Measurements from ENCODE around the gene MOB3B.
"Not testable (repeated sequence)": the region's sequence is repeated elsewhere in the genome, so short reads cannot be mapped to it uniquely, and the experiment has no call there.

Gene MOB3B

DNA sequence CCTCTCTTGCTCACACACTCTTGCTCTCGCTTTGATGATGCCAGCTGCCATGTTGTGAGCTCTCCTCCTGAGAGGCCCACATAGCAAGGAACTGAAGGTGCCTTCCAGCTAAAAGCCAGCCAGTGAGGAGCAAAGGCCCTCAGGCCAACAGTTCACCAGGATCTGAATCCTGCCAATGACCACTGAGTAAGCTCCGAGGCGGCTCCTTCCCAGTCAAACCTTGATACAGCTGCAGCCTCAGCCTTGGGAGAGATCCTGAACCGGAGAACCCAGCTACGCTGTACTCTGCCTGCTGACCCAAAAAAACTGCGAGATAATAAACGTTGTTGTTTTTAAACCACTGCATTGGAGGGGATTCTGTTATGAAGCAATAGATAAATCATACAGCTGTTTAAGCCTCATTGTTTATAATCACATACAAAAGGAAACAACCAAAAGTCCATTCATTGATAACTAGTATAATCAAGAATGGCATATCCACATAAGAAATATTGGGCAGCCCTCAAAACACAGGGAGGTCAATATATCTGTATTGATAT, 54.5 kb downstream of the MOB3B start:
- no peak for DNase-seq (ENCODE audit: low spot score)

DNA sequence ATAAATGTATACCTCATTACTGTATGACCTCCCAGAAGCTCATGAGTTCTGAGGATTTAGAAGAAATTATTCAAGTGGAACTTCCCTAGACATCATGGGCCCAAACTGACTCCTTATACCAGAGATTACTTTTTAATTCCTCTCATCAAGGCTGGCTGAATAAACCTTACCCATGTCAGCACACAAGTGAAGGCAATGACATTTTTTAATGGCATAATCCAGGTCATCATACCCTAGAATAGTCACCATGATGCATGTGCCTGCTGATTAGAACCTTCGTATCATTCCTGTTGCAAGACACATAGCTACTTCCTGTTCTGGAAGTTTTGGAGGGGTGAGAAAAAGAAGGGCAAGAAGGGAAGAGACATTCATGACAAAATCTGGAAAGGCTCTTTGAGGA, 55.3 kb downstream of the MOB3B start:
- no peak for DNase-seq (ENCODE audit: low spot score)

DNA sequence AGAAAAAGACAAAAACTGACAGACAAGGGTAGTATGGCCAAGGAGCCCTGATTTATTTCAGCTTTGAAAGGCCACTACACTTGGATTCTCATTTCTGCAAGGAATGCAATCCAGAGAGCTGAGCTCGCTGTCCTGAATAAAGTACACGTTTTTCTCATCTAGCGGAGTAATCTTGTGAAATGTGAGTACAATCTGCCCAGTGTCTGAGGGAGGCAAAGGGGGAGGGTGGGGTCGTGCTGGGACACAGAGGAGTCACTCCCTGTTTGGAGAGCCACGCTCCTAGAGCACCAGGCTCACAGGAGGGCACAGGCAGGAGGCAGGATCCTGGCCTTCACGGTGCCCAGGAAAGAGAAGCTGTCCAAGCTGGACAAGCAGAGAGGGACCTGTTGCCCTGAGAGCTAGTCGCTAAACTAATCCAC, 56.5 kb downstream of the MOB3B start:
- no peak for DNase-seq (ENCODE audit: low spot score)

GRCh38 chr9:27472195-27472594, 57.4 kb downstream of the MOB3B start:
- no peak for DNase-seq (ENCODE audit: low spot score)

- DNase-seq (ENCODE audit: low spot score): no peak
These were observed 57.8 kb downstream of the MOB3B start for GRCh38 chr9:27471789-27472188.

GRCh38 chr9:27471366-27471765, 58.2 kb downstream of the MOB3B start:
- no peak for DNase-seq (ENCODE audit: low spot score)

GRCh38 chr9:27470291-27470856, 59.2 kb downstream of the MOB3B start:
- no peak for DNase-seq (ENCODE audit: low spot score)

GRCh38 chr9:27469550-27469949, 60.1 kb downstream of the MOB3B start:
- DNase-seq (ENCODE audit: low spot score): no peak

DNA sequence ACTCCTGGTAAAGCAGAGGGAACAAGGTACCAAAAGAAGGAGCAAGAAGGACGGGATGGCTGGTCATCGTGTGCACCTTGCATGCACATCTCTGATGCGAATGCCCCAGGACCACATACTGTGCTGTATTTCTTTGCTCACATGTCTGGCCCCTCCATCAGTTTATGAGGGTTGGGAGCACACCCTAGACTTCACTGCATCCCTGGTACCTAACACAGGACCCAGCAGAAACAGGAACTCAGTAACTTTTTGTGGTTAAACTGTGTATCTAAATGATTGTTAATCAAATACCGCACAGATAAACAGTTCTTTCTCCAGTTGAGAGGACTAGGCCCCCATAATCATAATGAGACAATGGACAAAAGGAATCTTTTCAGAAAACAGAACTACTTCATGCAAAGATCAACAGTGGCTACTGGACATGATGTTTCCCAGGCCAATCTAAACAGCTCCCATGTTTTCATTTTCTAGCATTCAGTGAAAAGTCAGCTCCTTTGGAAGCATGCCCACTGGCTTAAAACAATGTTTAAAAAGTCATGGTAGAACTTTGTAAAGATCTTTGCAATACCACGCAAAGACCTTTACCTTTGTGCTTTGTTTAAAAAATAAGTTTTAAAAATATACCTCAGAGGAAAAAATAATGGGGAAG, 61.0 kb downstream of the MOB3B start:
- DNase-seq (ENCODE audit: low spot score): no peak

DNA sequence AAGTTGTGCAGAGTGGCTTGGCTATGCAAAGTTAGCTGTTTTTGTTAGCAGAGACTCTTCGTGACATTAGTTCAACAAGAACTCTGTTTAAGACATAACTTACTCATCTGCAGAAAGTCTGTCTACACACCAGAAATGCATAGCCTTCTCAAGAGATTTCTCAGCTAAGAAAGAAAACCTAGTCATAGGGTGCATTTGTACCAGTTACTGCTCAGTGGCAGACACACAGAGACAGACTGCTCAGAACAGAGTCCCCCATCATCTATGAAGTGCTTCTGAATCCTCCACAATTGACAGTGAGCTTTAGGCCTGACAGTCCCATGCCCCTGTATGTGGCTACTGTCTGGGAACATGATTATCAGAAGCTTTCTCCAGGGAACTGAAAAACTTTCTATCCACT, 61.6 kb downstream of the MOB3B start:
- no peak for DNase-seq (ENCODE audit: low spot score)

- DNase-seq (ENCODE audit: low spot score): no peak
These were observed 62.1 kb downstream of the MOB3B start for GRCh38 chr9:27467486-27467885.

DNA sequence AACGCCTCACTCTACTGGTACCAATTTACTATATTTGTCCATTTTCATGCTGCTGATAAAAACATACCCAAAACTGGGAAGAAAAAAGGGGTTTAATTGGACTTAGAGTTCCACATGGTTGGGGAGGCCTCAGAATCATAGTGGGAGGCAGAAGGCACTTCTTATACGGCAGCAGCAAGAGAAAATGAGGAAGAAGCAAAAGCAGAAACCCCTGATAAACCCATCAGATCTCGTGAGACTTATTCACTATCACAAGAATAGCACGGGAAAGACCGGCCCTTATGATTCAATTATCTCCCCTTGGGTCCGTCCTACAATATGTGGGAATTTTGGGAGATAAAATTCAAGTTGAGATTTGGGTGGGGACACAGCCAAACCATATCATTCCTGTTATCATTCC, 63.1 kb downstream of the MOB3B start:
- not testable (repeated sequence) for DNase-seq (ENCODE audit: low spot score)

DNA sequence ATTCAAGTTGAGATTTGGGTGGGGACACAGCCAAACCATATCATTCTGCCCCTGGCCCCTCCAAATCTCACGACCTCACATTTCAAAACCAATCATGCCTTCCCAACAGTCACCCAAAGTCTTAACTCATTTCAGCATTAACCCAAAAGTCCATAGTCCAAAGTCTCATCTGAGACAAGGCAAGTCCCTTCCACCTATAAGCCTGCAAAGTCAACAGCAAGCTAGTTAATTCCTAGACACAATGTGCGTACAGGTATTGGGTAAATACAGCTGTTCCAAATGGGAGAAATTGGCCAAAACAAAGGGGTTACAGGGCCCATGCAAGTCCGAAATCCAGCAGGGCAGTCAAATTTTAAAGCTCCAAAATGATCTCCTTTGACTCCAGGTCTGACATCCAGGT, 64.7 kb downstream of the MOB3B start:
- not testable (repeated sequence) for DNase-seq (ENCODE audit: low spot score)

GRCh38 chr9:27462846-27463245, 66.8 kb downstream of the MOB3B start:
- DNase-seq (ENCODE audit: low spot score): no peak

GRCh38 chr9:27462434-27462833, 67.2 kb downstream of the MOB3B start:
- no peak for DNase-seq (ENCODE audit: low spot score)

- peak; percentile 40 for DNase-seq (ENCODE audit: low spot score)
These were observed 69.2 kb downstream of the MOB3B start for GRCh38 chr9:27460226-27461023.

DNA sequence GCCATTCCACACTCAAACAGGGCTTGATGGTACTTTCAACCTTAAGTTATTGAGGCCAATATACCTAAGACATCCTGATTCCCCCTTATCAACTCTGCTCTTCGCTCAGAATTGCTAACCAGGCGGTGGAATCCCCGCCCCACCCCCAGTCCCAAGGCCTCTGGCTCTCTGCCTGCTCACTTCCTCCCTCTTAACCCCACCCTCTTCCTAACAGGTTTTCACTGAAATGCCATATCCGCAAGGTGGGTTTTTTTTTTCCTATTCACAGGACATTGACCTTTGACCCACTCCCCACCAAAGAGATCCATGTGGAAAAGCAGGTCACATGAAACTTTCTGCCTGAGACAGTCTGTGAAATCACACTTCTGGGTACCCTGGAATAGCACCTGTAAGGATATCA, 72.2 kb downstream of the MOB3B start:
- no peak for DNase-seq (ENCODE audit: low spot score)

DNA sequence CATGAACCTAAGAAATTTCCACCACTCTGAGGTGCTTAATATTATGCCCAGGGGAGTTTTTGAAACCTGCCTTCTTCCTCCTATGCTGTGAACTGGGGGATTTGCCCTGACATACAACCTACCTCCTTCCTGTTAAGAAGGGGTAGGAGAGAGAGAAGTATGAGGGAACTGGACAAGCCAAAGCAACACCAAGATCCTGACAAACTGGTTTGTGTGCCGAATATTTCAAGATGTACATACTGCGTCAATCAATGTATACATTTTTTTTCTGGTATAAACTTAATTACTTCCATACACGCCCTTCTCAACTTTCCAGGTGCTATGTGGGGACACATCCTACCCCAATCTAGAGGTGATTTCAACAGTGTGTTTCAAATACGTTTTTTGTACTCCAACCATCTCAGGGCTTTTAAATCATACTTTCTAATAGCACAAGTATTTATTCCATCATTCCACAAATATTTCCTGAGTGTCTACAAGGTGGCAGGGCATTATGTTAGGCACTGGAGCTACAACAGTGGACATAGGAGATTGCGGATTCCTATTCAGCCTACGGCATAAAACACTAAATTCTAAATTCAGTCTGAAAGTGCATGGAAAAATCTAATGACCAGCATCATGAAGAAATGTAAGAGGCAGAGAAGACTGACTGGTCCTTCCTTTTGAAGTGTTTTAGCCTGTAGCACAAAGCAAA, 75.6 kb downstream of the MOB3B start:
- DNase-seq (ENCODE audit: low spot score): no peak

DNA sequence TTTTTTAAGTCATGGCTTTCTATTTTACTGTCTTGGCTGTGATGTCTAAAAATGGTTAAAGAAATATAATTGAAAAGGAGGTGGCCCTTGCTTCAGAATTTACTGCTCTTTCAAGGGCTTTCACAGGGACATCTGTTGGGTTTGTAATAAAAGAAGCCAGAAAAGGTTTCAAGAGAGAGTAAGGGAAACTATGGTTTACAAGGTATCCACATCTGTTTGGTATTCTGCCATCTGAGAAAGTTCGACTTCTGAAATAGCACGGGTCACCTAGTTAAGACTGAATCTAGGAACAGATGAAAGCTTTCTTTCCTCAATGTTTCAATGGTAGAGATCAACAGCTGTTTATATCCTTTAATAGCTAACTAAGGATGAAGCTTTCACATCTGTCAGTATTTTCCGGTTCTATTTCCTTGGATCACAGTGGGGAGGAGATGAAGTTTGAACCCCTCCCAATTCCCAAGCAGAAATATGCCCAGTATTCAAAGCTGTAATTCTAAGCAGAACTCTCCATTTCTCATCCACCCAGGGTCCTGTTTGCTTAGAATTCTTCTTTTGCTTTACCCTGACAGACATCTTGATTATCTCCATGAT, 78.3 kb downstream of the MOB3B start:
- DNase-seq (ENCODE audit: low spot score): no peak

GRCh38 chr9:27450752-27451151, 78.9 kb downstream of the MOB3B start:
- DNase-seq (ENCODE audit: low spot score): no peak

DNA sequence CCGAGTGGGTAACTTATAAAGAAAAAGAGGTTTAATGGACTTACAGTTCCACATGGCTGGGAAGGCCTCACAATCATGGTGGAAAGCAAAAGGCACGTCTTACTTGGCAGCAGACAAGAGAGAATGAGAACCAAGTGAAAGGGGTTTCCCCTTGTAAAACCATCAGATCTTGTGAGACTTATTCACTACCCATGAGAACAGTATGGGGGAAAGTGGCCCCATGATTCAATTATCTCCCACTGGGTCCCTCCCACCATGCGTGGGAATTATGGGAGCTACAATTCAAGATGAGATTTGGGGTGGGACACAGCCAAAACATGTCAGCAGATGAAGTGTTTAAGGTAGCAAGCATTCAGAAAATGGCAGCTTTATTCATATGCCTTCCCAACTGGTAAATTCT, 81.3 kb downstream of the MOB3B start:
- DNase-seq (ENCODE audit: low spot score): not testable (repeated sequence)

DNA sequence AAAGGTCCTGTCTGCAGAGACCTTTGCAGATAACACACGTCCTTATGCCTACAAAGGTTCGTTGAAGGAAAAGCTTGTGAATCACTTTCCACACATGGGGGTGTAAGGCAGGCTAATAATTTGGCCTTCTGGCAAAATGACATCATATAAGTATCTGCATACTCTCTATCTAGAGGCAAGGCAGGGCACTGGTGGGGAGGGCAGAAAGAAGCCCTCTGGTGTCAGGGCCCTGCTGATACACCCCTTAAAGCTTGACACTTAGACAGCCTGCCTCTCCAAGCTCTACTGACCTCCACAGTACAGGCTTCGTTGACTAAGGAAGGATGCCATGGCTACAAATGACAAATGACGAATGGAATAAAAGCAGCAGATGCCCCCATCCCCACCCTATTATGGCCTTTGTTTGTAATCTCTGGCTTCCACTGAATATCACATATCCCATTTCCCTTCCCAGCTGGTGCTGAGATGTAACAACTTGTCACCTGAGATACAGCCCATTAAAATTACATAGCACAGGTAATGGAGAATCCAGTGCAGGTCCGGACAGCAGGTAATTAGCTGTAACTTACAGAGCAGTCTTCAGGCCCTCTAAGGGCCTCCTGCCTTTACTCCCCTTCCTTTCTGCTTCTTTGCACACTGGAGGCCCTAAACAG, 82.5 kb downstream of the MOB3B start:
- no peak for DNase-seq (ENCODE audit: low spot score)

Data from kidney capillary endothelial cell (primary cell).